ENCODE measurements around the gene SLC7A11.

- no peak for TF ChIP-seq EZH2 (optimal IDR thresholded peaks at IDR 0.05; ENCODE audit: low read depth, low read length)
- TF ChIP-seq, protein P1, sequence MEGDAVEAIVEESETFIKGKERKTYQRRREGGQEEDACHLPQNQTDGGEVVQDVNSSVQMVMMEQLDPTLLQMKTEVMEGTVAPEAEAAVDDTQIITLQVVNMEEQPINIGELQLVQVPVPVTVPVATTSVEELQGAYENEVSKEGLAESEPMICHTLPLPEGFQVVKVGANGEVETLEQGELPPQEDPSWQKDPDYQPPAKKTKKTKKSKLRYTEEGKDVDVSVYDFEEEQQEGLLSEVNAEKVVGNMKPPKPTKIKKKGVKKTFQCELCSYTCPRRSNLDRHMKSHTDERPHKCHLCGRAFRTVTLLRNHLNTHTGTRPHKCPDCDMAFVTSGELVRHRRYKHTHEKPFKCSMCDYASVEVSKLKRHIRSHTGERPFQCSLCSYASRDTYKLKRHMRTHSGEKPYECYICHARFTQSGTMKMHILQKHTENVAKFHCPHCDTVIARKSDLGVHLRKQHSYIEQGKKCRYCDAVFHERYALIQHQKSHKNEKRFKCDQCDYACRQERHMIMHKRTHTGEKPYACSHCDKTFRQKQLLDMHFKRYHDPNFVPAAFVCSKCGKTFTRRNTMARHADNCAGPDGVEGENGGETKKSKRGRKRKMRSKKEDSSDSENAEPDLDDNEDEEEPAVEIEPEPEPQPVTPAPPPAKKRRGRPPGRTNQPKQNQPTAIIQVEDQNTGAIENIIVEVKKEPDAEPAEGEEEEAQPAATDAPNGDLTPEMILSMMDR (IDR thresholded peaks at IDR 0.05; ENCODE audit: low read length) = no peak
Observed at GRCh38 chr4:138269175-138269574, 27.0 kb upstream of the SLC7A11 start.

Measured in MM.1S (cell line).